CD4-positive, alpha-beta T cell treated with Interleukin-4 for 4 hours (primary cell): ENCODE results near the gene TBC1D5.
"Not testable (repeated sequence)": the region's sequence is repeated elsewhere in the genome, so short reads cannot be mapped to it uniquely, and the experiment has no call there.

Experiments
- DNase-seq: peaks from one replicate; pipeline ENCODE4 v3.0.0-alpha.2; 2020

The TBC1D5 gene

DNA sequence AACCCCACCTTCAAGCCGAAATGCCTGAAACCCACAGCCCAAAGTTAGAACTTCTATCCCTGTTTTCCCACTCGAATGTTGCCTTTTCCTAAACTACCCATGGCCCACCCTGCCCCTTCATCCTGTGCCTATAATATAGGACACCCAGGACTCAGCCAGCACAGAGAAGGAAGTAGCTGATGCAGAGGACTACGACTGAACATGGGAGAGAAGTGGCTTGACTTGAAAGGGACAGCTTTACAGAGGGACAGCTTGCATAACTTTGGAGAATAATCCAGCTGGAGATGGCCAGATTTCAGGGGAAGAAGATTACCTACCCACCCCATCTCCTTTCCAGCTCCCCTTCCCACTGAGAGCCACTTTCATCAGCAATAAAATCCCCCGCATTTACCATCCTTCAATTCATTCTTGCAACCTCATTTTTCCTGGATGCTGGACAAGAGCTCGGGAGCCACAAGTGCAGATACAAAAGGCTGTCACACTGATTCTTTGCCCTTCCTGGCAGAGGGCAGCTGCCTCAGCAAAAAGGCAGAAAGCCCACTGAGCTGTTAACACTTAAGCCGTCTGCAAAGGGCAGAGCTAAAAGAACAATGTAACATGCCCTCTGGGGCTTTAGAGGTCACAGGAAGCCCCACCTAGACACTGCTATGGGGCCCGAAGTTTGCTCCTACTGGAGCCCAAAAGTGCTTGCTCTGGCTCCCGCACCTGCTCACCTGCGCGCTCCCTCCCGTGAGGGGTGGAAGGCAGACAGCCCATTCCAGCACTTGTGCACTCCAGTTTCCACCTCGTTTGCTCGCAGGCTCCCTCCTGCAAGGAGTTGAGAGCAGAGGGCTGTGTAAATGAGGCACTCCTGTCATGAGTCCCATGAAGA is 224.0 kb downstream of the TBC1D5 start:
- DNase-seq: no peak

- DNase-seq: no peak
These were observed 226.8 kb downstream of the TBC1D5 start for GRCh38 chr3:17515445-17516234.

GRCh38 chr3:17514597-17514996 is 227.8 kb downstream of the TBC1D5 start:
- DNase-seq: no peak

DNA sequence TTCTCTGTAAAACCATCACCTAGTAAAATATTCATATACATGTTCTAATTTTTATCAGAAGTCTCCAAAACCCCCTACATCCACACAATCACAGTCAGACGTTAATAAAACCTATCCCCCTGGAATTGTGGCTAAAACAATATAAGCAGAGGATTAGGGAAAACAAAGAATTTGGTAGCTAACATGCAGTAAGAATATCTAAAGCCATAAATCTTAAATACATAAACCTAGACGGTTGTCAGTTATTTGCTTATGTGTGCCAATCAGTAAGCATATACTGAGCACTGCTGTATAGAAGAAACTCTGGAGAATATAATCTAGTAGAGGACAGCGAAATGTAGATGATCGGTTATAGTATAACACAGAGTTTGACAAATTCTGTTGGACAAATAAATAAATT is 232.2 kb downstream of the TBC1D5 start:
- no peak for DNase-seq

DNA sequence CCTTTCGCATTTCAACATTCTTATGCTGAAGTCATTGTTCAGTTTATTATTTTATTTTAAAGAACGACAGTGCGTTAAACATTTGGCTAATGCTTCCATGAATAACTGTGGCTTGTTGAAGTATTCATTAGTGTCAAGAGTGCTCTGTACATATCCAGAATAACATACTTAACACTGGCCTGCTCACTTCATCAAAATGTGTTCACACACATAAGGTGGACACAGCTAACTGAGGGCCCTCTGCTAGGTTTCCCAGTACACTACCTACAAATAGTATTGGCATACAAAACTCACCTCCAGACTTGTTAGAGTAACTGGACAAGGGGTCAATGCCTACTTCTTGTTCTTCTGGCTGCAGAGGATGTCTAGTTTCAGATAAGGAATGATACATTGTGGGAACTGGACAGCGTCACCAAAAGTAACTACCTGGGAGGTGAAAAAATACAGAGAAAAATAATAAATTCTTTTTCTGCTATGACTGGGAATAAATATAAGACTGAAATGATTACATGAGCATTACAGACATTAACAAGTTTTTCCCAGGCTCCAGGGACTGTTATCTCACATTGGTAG is 234.2 kb downstream of the TBC1D5 start:
- DNase-seq: no peak

GRCh38 chr3:17507480-17507879 is 235.0 kb downstream of the TBC1D5 start:
- no peak for DNase-seq

- DNase-seq: no peak
These were observed 236.6 kb downstream of the TBC1D5 start for GRCh38 chr3:17505856-17506255.

- no peak for DNase-seq
These were observed 240.7 kb downstream of the TBC1D5 start for GRCh38 chr3:17501745-17502144.

GRCh38 chr3:17500618-17501017 is 241.8 kb downstream of the TBC1D5 start:
- DNase-seq: no peak

- no peak for DNase-seq
These were observed 248.2 kb downstream of the TBC1D5 start for GRCh38 chr3:17494117-17494809.

DNA sequence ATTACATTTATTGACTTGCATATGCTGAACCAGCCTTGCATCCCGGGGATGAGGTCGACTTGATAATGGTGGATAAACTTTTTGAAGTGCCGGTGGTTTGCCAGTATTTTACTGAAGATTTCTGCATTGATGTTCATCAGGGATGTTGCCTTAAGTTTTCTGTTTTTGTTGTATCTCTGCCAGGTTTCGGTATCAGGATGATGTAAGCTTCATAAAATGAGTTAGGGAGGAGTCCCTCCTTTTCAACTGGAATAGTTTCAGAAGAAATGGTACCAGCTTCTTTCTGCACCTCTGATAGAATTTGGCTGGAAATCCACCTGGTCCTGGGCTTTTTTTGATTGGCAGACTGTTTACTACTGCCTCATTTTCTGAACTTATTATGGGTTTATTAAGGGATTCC is 250.8 kb downstream of the TBC1D5 start:
- no peak for DNase-seq

GRCh38 chr3:17491190-17491589 is 251.2 kb downstream of the TBC1D5 start:
- DNase-seq: not testable (repeated sequence)

GRCh38 chr3:17489139-17489538 is 253.3 kb downstream of the TBC1D5 start:
- no peak for DNase-seq

DNA sequence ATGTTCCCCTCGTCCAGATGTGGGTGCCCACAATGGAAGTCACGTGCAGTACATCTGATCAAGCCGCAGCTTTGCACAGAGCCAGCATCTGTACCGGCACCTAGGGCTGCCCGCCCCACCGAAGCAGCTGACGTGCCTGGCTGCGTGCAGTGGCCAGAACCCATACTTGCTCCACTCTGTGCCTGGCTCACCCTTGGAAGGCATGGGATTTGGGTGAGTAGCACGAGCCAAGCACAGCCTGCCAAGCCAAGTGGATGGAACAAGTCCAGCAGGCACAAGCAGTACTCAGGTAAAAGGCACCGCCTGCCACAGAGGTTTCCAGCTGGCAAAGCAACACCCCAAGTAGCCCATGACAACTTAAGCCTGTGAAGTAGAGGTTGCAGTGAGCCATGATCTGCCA is 261.3 kb downstream of the TBC1D5 start:
- DNase-seq: no peak

GRCh38 chr3:17479681-17480405 is 262.6 kb downstream of the TBC1D5 start:
- DNase-seq: no peak

GRCh38 chr3:17478673-17479072 is 263.8 kb downstream of the TBC1D5 start:
- DNase-seq: no peak

DNA sequence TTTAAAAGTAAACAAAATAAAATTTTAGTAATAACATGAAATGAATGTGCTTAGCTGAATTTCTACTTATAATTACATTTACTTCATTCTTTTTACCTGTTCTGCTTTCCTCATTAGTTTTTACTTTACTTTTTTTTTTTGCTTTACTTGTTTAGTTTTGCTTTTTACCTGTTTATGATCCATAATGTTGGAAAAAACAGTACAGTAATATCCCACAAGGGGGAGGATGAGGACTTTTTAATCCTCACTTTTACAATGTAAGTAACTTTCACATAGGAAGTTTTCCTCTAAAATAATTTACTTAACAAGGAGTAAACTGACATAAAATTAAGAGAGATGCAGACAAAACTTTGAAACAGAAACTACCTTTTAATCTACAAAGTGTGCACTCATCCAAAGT is 268.7 kb downstream of the TBC1D5 start:
- no peak for DNase-seq

DNA sequence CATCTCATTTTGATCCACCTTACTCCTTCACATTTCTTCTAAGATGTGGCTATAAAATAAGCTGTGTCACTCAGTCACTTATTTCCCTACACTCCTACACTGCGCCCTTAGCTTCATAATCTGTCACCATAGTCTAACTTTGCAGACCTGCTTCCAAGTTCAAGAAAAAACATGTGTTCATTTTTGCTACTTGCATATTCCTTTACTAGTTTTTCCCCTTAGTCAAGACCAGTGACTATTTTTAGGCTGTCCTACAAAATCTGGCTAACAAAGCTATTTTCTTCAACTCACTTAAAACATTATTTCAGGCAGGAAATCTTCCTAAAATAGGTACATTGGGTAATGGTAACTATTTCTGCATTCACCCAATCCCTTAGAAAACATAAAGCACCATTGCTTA is 272.5 kb downstream of the TBC1D5 start:
- no peak for DNase-seq

DNA sequence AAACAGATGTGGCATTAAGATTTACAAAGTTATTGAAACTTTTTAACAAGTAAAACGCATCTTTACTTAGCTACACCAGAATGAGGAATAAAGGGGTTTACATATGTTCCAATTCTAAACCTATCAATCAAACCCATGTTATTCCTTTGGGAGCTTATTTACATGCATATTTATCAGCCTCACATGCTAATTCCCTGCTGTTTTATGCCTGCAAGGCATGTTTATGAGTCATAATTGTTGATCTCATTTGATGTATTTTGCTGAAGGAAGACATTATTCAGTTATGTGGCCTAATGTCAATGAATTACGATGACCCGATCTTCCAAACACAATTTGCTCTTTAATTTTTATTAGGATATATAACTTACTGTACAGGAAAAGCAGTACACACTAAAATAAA is 272.9 kb downstream of the TBC1D5 start:
- no peak for DNase-seq

DNA sequence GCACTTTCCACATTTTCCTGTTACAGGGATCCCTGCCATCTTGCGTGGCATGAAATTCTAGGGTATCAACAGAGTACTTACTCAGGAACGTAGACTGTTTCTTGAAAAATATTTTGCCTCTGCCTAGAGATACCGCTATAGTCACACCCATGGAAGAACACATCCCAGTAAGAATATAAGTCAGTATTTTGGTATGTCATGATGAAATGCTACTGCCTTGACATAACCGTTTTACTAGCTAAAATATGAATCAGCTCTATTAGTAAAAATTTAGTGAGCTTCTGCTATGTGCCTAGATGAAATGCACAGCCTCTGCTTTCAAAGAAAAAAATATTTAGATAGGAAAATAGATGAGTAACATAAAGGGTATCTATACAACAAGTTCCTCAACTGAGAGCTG is 276.4 kb downstream of the TBC1D5 start:
- no peak for DNase-seq

- DNase-seq: no peak
These were observed 282.9 kb downstream of the TBC1D5 start for GRCh38 chr3:17459470-17459993.

GRCh38 chr3:17456650-17457049 is 285.8 kb downstream of the TBC1D5 start:
- DNase-seq: no peak
